NT2/D1 (cell line): Measurements from ENCODE around the gene RAI1.

ENCODE experiments used
- SUZ12 ChIP-seq: IDR thresholded peaks from 2 replicates; pipeline ENCODE4 v1.6.1; 2011; ENCODE audit not compliant: insufficient read length, insufficient read depth; ENCODE audit errors: extremely low read depth
- YY1 ChIP-seq: IDR thresholded peaks from 2 replicates; pipeline ENCODE4 v1.6.1; 2011; ENCODE audit not compliant: insufficient read length, insufficient read depth
- ZNF274 ChIP-seq: IDR thresholded peaks from 2 replicates; pipeline ENCODE4 v1.6.1; 2011; ENCODE audit warnings: mild to moderate bottlenecking, low read depth, low read length

- TF ChIP-seq YY1 (no peak), ZNF274 (no peak), SUZ12 (no peak)
Observed at GRCh38 chr17:17765359-17766076, 84.3 kb downstream of the RAI1 start.
